Vagina (tissue), 2 donors: ENCODE data around the gene CEP89.

Experiments used
- POLR2A ChIP-seq, 2 donors: fragments of 450-650 bp; IDR thresholded peaks; one replicate each; pipeline ENCODE4 v1.6.1; 2017; ENCODE audit warnings: antibody characterized with exemption in 2 of 2, mild to moderate bottlenecking in 2 of 2, moderate library complexity in 2 of 2
- POLR2AphosphoS5 ChIP-seq, 2 donors: sonication (generic); formaldehyde crosslinking; IDR thresholded peaks; one replicate each; pipeline ENCODE4 v1.9.0; 2017; ENCODE audit warnings: antibody characterized with exemption in 2 of 2, mild to moderate bottlenecking in 2 of 2, low read depth in 1 of 2; ENCODE audit not compliant: insufficient read depth in 1 of 2
- TF ChIP-seq, protein P1 (sequence below), 3 experiments: fragments of 450-650 bp in 2 of 3; fragments of 200-600 bp in 1 of 3; sonication (generic) in 1 of 3; IDR thresholded peaks; one replicate each; pipeline ENCODE4 v1.5.1; 2017 to 2019; ENCODE audit warnings: antibody characterized with exemption in 3 of 3, mild to moderate bottlenecking in 2 of 3, moderate library complexity in 2 of 3

DNA sequence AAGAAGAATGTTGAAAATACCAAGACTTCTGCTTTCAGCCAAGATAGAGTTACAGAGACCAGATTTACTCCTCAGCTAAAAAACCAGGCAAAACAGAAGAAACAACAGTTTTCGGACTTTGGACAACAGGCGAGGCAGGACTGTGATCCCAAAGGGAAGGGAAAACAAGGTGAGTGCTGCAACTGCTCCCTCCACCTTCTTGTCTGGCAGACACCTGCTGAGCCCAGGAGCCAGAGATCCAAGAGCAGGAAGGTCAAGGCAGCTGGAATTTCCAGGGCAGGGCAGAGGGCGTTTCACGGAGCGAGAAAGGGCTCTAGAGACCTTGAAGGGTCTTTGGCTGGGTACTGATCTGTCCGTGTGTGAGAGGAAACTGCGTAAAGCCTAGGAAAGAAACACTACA is 69.3 kb downstream of the CEP89 start:
- no peak for TF ChIP-seq POLR2AphosphoS5 (IDR thresholded peaks at IDR 0.05; ENCODE audit: insufficient read depth in 1 of 2, low read depth in 1 of 2)
- TF ChIP-seq, protein P1, sequence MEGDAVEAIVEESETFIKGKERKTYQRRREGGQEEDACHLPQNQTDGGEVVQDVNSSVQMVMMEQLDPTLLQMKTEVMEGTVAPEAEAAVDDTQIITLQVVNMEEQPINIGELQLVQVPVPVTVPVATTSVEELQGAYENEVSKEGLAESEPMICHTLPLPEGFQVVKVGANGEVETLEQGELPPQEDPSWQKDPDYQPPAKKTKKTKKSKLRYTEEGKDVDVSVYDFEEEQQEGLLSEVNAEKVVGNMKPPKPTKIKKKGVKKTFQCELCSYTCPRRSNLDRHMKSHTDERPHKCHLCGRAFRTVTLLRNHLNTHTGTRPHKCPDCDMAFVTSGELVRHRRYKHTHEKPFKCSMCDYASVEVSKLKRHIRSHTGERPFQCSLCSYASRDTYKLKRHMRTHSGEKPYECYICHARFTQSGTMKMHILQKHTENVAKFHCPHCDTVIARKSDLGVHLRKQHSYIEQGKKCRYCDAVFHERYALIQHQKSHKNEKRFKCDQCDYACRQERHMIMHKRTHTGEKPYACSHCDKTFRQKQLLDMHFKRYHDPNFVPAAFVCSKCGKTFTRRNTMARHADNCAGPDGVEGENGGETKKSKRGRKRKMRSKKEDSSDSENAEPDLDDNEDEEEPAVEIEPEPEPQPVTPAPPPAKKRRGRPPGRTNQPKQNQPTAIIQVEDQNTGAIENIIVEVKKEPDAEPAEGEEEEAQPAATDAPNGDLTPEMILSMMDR (IDR thresholded peaks at IDR 0.05) = no peak
- TF ChIP-seq POLR2A (IDR thresholded peaks at IDR 0.05) = no peak
